T-helper 2 cell treated with Interferon-gamma antibody and Interleukin-4, amounts not matched to agents 5 μg/mL and 100 μg/mL, for 36 hours (primary cell): ENCODE data around the gene TMEM33.

Experiments used
- DNase-seq: peaks from one replicate; pipeline ENCODE4 v3.0.0; 2021; ENCODE audit warnings: low spot score
- H3K27ac Mint-ChIP-seq: one replicate; pipeline ENCODE4 v1.8.0; 2021; ENCODE audit warnings: mild to moderate bottlenecking, mixed read lengths
- H3K27me3 Mint-ChIP-seq: one replicate; pipeline ENCODE4 v1.8.0; 2021; ENCODE audit warnings: low read depth, mixed read lengths
- H3K36me3 Mint-ChIP-seq: one replicate; pipeline ENCODE4 v1.8.0; 2021; ENCODE audit warnings: low read depth, mixed read lengths
- H3K4me1 Mint-ChIP-seq: one replicate; pipeline ENCODE4 v1.8.0; 2021; ENCODE audit warnings: low read depth, mixed read lengths
- H3K4me3 Mint-ChIP-seq: one replicate; pipeline ENCODE4 v1.8.0; 2022; ENCODE audit warnings: mild to moderate bottlenecking, moderate library complexity, mixed read lengths
- H3K9me3 Mint-ChIP-seq: one replicate; pipeline ENCODE4 v1.8.0; 2021; ENCODE audit warnings: mixed read lengths

Gene TMEM33

GRCh38 chr4:41994461-41994985 lies 59.3 kb downstream of the TMEM33 start:
- no peak for DNase-seq
- peaks cover 7% of the 10 kb centered on the region for H3K36me3 Mint-ChIP-seq
- no peaks in the 10 kb centered on the region for H3K27me3 Mint-ChIP-seq
- peaks cover 25% of the 10 kb centered on the region for H3K4me1 Mint-ChIP-seq
- no peaks in the 10 kb centered on the region for H3K9me3 Mint-ChIP-seq
- no peak overlapping the region for H3K4me3 Mint-ChIP-seq
- H3K27ac Mint-ChIP-seq, result no peak overlapping the region

DNA sequence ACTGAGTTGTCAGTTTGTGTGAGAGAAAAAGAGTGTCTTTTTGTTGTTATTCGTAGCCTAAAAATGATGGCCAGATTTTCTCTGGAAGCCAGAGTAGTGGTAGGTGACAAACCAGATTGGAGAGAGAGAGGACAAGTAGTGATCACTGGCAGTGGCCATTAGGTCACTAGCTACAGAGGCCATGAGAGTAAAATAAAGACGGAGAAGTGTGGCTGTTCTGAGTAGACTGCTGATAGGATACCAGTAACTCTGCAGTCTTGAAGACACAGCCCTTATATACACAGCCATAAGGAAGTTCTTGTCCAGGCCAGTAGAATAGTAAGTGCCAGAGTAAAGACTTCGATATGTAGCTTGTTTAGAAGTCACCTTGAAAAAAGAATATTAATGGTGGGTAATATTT lies 62.8 kb downstream of the TMEM33 start:
- DNase-seq, result no peak
- peaks cover 3% of the 10 kb centered on the region for H3K4me1 Mint-ChIP-seq
- H3K36me3 Mint-ChIP-seq, result peaks cover 9% of the 10 kb centered on the region
- H3K27me3 Mint-ChIP-seq, result no peaks in the 10 kb centered on the region
- no peak overlapping the region for H3K27ac Mint-ChIP-seq
- no peak overlapping the region for H3K4me3 Mint-ChIP-seq
- H3K9me3 Mint-ChIP-seq, result no peaks in the 10 kb centered on the region

DNA sequence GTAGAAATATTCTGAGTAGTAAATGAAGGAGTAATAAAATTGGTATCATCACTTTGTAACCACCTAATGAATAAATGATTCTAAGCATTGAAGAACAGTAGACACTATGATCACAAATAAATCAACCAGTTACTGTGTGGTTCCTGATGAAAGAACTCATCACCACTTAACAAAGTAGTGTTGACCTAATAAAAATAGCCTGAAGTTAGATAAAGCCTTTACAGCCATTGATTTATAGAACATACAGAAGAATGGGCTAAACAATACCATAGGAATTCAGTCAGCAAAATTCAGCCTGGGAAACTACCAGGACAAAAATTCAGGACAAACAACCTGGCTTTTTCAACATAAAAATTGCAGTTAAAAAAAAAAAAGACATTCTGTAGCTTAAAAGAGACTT lies 64.1 kb downstream of the TMEM33 start:
- DNase-seq, result no peak
- H3K27me3 Mint-ChIP-seq, result no peaks in the 10 kb centered on the region
- peaks cover 3% of the 10 kb centered on the region for H3K4me1 Mint-ChIP-seq
- H3K27ac Mint-ChIP-seq, result no peak overlapping the region
- no peak overlapping the region for H3K4me3 Mint-ChIP-seq
- no peaks in the 10 kb centered on the region for H3K9me3 Mint-ChIP-seq
- H3K36me3 Mint-ChIP-seq, result peaks cover 21% of the 10 kb centered on the region

DNA sequence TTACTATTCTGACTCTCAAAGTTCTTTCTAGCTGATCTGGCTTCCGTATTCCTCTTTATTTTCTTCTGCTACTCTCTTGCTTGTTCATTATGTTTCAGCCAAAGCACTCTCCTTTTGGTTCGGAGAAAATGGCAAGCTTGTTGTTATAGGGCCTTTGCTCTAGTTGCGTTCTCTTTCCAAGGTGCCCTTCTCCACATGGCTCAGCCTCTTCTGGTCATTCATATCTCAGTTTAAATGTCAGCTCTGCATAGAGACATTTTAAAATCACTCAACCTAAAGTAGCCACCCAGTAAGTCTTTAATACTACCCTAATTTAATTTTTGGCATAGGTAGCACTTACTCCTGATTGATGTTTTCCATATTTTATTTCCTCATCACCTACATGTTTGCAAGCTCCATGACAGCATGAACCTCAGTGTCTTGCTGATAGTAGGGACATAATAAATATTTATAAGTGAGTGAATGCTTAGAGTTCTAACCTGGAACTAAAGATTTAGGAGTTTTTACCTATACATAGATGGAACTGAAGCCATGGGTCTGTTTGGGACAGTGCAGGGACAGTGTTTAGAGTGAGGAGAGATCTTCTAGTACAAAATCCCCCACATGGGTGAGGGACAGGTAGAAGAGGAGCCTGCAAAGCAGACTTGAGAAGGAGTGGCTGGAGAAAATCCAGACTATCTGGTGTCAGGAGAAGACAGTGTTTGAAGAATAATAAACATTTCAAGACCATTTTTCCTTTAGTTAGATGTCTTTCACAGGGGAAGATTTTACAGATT lies 73.0 kb downstream of the TMEM33 start:
- Mint-ChIP-seq H3K36me3 (peaks cover 46% of the 10 kb centered on the region), H3K4me1 (peaks cover 6% of the 10 kb centered on the region), H3K9me3 (no peaks in the 10 kb centered on the region), H3K27ac (no peak overlapping the region), H3K4me3 (no peak overlapping the region), H3K27me3 (no peaks in the 10 kb centered on the region)
- no peak for DNase-seq
